CD4-positive, alpha-beta T cell treated with Interleukin-1 beta for 1 hour (primary cell): ENCODE results near the gene IL23R.
"Not testable (repeated sequence)": the region's sequence is repeated elsewhere in the genome, so short reads cannot be mapped to it uniquely, and the experiment has no call there.

Source experiments
- DNase-seq, 2 donors: peaks; one replicate each; pipeline ENCODE4 v3.0.0-alpha.2; 2020 to 2022

IL23R gene

DNA sequence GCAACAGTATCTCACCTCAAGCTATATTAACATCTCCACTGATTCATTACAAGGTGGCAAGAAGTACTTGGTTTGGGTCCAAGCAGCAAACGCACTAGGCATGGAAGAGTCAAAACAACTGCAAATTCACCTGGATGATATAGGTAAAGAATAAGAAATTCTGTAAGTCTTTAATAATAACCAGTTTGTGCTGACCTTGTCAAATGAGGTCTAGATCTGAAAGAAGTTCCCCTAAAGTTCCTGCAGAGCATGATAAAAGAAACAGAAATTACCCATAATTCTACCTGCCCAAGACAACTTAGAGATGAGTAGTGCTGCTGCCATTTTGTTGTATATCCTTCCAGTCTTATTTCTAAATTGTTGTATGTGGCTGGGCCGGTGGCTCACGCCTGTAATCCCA is 34.5 kb downstream of the IL23R start:
- no peak for DNase-seq

DNA sequence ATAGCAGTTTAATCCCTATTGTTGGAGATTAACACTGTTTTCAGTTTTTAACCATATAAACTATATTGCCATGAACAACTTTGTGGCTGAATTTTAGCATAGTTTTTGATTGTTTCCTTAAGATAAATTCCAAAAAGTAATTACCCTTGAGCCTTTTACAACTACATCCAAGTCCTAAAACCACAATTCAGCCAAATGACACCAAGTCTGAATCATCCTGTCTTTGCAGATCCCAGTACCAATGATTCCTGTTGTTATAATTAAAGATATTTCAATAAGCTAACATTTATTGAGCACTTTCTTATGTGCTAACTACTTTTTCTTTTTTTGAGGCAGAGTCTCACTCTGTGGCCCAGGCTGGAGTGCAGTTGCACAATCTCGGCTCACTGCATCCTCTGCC is 35.6 kb downstream of the IL23R start:
- DNase-seq, result no peak

DNA sequence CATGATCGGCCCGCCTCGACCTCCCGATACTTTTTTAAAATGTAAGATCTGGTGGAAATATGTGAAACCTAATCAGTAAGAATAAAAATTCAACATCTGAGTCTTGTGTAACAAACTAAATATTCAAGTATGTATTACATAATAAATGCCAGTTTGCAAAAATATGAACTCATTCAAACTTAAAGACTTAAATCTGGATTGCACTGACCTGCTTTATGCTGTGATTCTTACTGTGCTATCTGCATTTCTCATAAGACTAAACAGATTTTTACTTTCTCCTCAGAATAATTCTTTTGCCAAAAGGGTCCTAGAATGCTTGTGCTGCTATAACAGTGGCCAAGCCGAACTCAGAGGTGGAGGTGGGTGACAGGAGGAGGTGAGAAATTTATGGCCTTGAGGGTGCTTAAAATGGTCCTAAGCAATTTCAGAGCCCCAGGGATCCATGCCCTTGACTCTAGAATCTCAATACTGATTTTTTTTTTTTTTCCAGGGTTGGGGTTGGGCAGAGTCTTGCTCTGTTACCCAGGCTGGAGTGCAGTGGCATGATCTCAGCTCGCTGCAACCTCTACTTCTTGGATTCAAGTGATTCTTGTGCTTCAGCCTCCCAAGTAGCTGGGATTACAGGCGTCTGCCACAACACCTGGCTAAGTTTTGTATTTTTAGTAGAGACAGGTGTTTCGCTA is 38.2 kb downstream of the IL23R start:
- no peak for DNase-seq

DNA sequence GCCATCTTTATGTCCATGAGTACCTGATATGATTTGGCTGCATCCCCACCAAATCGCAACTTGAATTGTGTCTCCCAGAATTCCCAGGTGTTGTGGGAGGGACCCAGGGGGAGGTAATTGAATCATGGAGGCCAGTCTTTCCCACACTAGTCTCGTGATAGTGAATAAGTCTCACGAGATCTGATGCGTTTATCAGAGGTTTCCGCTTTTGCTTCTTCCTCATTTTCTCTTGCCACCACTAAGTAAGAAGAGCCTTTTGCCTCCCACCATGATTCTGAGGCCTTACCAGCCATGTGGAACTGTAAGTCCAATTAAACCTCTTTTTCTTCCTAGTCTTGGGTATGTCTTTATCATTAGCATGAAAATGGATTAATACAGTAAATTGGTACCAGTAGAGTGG is 41.1 kb downstream of the IL23R start:
- DNase-seq, result not testable (repeated sequence)

DNA sequence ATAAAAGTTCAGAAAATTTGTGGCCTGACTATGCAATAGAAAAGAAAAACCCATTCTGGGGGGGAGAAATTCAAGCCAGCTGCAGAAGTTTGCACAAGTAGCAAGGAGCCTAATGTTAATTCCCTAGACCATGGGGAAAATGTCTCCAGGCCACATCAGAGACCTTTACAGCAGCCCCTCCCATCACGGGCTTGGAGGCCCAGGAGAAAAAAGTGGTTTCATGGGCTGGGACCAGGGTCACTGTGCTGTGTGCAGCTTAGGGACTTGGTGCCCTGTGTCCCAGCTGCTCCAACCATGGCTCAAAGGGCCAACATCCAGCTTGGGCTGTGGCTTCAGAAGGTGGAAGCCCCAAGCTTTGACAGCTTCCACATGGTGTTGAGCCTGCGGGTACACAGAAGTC is 42.0 kb downstream of the IL23R start:
- DNase-seq, result no peak

DNA sequence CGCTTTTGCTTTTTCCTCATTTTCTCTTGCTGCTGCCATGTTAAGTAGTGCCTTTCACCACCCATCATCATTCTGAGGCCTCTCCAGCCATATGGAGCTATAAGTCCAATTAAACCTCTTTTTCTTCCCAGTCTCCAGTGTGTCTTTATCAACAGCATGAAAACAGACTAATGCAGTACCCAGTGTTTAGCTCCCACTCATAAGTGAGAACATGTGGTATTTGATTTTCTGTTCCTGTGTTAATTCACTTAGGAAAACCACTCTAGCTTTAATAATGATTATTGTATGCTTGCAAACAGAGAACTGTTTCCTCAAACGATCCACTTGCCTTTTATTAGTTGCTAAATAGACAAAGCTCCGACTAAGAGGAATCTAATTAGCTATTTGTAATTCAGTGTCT is 43.3 kb downstream of the IL23R start:
- no peak for DNase-seq

DNA sequence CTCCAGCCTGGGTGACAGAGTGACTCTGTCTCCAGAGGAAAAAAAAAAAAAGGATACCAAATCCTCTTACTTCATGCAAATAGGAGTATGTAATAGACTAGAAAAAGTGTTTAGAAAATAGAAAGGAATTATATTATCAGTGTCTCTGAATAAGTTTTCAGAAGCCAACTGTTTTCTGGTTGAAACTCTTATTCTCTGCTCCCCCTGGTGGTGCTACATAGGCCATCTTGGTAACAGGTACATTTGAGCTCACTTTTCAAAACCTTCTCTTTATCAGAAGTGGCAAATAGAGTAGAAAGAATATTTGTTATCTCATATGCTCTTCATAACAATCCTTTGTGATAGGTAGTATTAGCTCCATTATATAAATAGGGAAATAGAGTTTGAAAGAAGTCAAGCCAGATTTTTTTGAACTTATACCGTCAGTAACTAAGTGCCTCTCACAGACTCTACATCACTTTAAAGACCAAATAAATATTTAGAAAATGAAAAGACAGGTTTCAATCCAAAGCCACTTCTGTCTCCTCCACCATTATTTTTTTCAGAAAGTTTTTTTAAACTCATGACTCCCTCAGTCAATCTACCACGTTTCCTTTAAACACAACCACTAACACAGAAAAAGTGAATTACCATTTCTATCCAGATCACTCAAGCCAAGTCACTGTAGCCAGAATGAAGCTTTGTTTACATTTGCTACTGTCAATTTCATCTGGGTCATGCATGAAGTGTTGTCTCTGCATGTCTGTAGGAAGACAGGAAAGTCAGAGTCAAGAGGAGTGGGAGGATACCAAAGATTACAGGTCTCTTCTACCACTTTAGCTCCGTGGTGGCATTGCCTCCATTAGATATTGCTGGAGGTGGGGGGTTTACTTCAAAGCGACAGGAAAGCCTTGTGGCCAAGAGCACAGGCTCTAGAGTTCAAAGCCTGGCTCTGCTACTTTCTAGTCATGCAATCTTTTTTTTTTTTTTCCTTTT is 45.6 kb downstream of the IL23R start:
- peak; percentile 14 to 59 for DNase-seq

DNA sequence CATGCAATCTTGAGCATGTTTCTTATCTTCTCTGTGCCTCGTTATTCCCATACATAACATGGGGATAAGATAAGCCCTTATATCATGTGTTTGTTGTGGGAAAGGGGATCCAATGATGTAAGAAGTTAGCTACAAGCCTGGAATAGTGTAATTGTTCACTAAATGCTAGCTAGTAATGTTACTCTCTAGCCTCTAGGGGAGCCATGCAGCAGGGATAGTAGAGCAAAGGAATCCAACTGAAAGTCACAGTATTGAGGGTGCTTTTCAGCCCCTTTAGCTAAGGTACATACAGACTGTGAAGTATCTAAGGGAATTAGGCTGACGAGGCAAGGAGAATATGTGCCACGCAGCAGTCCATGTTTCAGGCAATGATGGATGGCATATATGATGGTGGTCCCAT is 46.9 kb downstream of the IL23R start:
- DNase-seq, result no peak

DNA sequence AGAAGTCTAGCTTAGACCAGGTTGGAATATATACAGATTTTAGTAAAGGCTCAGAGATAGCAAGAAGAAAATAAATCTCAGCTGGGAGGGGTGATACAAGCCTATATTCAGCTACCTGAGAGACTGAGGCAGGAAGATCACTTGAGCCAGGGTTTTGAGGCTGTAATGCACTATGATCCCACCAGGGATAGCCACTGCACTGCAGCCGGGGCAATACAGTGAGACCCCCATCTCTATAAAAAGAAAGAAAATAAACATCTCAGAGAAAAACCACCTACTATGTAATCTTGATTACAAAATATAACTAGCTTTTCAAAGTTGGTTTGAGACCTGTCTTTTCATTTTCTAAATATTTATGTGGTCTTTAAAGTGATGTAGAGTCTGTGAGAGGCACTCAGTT is 47.7 kb downstream of the IL23R start:
- DNase-seq, result no peak

DNA sequence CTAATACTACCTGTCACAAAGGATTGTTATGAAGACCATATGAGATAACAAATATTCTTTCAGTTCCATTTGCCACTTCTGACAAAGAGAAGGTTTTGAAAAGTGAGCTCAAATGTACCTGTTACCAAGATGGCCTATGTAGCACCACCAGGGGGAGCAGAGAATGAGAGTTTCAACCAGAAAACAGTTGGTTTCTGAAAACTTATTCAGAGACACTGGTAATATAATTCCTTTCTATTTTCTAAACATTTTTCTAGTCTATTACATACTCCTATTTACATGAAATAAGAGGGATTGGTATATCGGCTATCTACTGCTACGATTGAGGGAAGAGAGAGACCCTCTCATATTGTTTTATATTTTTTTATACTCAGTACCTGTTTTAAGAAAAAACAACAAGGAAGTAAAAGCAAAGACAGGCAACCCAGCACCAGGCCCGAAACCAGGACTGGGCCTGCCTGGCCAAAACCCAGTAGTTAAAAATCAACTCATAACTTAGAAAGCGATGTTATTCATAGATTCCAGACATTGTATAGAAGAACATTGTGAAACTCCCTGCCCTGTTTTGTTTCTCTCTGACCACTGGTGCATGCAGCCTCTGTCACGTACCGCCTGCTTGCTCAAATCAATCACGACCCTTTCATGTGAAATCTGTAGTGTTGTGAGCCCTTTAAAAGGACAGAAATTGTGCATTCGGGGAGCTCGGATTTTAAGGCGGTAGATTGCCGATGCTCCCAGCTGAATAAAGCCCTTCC is 48.3 kb downstream of the IL23R start:
- DNase-seq, result peak; percentile 37 to 49

DNA sequence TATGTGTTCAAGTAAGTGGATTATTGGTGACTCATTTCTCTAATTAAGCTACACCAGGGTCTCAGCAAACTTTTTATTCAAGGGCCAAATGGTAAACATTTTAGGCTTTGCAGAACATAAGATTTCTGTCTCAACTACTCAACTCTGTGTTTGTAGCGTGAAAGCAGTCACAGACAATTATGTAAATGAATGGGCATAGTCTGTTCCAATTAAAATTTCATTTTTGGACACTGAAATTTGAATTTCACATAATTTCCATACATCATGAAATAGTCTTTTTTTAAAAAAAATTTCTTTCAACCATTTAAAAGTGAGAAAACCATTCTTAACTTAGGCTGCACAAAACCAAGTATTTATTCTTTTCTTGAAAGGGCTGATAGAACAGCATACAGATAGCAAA is 50.1 kb downstream of the IL23R start:
- no peak for DNase-seq

DNA sequence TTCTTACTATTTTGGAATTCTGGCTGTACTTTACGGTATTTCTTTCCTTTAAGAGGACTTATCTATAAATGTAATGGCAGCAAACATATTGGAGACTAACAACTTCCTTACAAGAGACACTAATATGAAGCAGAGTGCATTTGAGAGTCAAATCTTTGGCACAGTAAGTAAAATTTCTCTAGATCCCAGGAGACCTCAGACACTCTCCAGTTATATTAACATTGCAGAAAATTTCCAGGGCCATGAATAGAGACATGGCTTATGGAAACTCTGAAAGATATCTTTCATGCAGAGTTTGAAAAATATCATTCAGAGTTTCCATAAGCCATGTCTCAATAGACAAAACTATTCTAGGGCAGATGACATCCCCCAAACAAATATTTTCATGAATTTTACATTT is 51.2 kb downstream of the IL23R start:
- no peak for DNase-seq

DNA sequence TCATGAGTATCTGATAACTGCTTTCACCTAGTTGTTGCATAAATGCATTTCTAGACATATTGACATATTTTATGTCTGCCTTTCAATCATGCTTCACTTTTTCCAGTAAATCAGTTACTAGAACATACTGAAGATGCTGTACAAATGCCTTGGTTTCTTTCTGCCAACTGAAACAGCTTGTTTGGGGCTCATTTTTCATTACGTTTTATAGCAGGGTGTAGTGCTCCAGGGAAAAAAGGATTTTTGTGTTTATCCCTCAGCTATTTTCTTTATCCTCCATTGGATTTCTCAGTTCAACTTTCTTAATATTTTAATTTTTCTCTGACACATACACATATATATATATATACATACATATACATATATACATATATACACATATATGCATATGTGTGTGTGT is 51.7 kb downstream of the IL23R start:
- DNase-seq, result no peak

DNA sequence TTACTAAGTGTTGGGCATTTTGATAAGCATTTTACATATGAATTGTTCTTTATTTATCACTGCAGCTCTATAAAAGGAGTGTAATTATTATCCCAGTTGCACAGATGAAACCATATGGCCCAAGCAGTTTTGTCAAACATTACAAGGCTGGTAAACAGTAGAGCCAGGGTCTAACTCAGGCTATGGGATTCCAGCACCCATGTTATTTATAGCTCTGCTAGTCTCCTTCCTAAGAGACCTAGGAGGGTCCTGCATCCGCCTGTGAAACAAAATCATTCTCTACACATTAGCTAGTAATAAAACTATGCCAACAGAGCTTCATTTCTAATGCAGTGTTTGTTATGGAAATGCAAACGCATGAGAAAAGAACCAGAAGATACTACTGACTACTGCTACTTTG is 58.6 kb downstream of the IL23R start:
- DNase-seq, result no peak

DNA sequence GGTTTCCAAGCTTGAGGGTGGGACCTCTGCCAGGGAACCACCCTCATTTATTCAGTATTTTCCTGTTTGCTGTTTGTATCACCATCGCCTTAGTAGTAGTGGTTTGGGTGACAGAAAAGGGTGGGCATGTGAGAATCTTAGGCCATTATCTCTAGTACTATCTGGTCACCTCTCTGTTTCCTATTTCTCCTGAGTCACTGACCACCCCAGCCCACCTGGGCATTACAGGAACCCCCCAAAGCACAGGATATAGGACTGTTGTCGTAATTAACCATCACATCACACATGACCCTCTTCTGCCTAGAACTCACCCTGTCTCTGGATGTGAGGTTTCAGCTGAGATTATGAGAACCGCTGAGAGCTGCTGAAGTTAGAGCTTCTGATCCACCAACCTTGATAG is 60.4 kb downstream of the IL23R start:
- DNase-seq, result peak in 1 of 2 donors; percentile 9

DNA sequence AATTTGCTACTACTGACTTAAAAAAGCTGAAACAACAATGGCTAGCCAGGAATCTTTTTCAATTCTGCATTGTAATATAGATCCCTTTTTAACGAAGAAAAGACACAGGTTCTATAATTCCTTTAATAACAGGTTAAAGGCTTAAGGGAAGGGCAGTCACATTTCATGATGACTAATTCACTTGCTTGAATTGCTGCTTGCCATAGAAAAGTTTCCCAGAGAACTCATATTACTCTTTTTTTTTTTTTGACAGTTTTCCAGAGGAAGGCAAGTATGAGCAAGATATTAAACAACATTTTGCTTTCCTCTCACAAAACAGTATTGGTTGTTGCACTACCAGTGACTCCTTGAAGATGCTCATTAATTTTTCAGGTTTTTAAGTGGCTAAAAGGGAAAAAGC is 60.9 kb downstream of the IL23R start:
- no peak for DNase-seq

DNA sequence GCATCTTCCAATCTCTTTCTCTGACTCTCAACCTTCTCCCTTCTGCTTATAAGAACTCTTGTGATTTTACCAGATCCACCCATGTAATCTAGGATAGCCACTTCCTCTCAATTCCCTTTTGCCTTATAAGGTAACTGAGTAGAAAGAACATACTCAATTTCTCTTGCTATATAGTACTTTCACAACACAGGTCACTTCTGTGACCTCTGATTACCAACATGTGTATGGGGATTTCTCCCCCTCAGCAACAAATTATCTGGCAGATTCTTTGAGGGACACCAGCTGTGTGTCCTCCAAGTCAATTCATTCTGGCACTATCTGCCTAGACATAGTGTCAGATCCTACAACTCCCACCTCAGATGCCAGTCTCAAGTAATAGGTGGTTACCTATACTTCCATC is 62.5 kb downstream of the IL23R start:
- no peak for DNase-seq

DNA sequence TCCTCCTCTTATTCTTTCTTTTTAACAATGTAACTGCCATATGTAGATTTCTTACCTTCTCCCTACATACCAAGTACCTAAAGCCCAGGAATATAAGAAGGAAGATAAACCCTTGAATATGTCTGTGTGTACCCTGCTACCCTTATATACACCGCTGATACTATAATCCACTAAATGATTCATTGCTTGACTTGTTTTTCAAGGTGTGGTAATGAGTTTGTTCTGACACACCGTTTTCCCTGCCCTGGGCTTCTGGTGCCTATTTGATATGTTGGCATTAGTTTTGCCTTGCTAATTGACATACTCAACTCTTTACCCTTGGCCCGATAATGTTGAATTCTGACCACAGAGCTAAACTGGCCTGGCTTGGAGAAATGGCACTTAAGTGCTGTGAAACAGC is 64.3 kb downstream of the IL23R start:
- no peak for DNase-seq

DNA sequence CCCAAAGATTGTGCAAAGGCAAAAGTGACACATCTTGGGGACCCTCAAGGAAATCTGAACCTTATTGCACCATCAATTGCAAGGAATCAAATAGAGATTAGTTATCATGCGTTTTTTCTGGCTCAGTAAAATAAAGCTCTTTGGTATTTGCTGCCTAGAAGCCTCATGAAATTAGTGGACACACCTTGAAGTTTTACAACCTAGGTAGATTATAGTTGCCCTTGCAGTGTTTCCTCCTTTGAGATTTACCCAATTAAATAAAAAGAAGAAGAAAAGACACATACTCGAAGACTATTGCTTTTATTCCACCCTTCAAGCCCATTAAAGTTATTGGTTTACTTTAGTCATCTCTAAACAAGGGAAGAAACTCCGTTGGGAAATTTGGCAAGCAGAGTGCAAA is 70.0 kb downstream of the IL23R start:
- no peak for DNase-seq

DNA sequence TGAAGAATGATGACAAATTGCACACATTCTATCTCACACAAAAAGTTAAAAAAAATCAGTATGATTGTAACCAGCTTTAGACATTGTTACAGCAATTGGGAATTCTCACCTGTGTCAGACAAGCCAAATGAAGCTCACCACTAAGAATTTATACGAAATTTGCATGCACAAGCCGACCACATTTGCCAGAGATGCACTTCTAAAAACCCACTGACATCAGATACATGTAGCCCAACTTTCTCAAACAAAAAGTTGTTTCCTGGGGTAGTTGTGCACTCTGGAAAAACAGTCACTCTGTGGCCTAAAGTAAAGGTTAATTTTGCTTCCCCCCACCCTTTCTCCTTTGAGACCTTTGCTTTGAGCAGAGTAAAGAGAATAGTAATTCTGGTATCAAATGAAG is 73.5 kb downstream of the IL23R start:
- no peak for DNase-seq

DNA sequence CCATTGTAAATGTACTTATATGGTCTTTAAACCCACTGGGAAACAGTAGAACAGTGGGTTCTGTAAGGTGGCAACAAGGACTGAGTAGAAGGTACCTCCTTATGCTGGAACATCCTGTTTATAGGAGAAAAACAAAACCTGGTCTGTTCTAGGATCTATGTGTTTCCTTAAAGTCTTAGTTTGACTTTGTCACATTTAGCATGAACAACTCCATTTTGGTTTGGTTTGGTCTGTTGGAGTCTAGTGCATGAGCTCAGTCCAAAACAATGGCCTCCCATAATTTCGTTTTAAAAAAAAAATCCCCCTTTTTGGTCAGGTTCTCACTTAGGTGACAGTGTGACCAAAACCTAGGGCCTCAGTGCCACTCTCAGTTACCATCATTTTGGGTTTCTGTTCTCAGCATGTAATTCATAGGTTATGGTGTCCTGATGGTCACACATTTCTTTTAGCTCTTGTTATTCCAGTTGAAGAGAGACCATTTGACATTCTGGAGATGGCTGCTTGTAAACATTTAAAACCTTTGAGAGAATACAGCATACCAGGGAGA is 75.0 kb downstream of the IL23R start:
- DNase-seq, result no peak

DNA sequence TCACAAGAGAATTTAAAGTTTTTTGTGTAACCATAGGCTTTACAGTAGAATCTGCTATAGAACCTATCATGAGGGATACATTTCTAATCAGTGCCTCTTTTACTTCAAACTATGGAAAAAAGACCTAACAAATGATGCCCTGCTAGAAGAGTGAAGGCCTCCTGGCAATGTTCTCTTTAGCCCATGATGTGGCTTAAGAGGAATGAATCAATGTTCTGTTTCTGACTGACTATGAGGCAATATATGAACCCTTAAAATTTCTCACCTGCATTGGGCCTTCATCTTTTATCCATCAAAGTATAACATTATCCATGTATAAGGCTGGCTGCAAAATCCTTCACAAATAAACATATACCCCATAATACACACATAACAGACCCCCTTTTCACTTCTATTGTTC is 75.8 kb downstream of the IL23R start:
- no peak for DNase-seq

DNA sequence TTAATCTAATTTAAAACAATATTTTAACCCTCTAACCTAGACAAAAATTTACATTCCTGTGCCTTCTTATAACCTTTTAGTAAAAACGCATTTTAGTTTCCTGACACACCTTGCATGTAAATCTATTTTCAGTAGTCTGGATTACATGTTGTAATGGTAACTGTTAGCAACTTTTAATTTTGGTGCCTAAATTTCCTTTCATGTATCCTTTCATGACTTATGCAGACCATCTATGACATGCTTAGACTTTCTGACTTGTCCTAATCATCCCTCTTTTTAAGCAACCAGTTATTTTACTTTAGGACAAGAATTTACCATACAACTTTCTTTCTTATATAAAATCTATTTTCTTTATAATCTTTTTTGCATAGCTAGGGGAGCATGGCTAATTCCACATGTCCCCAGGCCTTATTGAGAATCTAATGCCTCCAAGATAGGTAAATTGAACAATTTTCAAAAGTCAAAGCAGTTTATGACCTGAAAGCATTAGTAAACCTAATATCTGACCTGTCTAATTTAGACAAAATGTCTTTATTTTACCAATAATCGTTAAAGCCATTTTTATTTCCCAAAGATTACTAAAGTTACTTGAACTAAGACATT is 83.9 kb downstream of the IL23R start:
- no peak for DNase-seq
